Choroid plexus epithelial cell (primary cell): Measurements from ENCODE around the gene RALB.

Source experiments
- DNase-seq: peaks from one replicate; pipeline ENCODE4 v3.0.0-alpha.2; 2010; ENCODE audit warnings: low read depth
- H3K4me3 ChIP-seq: 2 replicates; pipeline ENCODE4 v1.5.1; 2011; ENCODE audit warnings: low read depth, mild to moderate bottlenecking, control low read depth, low read length, moderate library complexity
- TF ChIP-seq, protein P1 (sequence below): conservative IDR thresholded peaks from 2 replicates; pipeline ENCODE4 v1.5.1; 2011; ENCODE audit warnings: low read depth, mild to moderate bottlenecking, control low read depth, inconsistent platforms, low read length, moderate library complexity

The RALB gene

DNA sequence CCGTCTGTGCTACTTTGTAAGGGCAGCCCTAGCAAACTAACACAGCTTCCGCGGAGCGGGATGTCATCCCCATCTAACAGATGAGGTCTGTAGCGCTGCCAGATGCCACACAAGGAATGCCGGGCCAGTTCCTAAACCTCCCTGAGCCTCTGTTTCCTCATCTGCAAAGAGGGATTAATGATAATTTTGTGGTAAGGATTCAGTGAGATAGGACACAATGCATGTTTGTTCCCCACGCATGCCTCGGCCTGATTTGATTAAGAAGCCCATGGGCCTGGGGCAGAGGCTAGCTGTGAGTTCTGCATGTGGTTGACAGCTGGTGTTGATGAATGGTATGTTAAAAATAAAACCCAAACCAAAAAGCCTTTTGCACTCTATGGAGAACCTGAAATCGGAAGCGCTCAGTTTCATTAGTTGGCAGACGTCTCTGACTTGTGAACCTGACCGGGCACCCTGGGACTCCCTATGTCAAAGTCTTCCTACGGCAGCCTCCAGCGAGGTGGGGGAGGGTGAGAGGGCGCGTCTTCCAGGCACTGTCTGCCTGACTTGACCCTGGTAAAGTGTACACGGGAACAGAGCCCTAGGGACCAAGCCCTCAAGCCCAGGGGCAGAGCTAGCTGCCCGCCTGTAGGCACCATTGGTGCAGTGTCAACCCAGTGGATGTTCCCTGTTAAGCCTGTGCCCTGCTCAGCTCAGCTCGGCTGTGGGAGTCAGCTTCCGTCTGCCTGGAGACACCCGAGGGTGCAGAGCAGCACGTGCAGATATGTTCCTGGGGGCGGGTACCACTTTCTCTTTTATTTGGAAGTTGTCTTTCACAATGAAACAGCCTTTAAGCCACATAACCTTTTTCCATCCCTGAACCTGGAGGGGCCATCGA, 78.5 kb downstream of the RALB start:
- H3K4me3 ChIP-seq = no peak overlapping the region
- DNase-seq = no peak
- TF ChIP-seq, protein P1, sequence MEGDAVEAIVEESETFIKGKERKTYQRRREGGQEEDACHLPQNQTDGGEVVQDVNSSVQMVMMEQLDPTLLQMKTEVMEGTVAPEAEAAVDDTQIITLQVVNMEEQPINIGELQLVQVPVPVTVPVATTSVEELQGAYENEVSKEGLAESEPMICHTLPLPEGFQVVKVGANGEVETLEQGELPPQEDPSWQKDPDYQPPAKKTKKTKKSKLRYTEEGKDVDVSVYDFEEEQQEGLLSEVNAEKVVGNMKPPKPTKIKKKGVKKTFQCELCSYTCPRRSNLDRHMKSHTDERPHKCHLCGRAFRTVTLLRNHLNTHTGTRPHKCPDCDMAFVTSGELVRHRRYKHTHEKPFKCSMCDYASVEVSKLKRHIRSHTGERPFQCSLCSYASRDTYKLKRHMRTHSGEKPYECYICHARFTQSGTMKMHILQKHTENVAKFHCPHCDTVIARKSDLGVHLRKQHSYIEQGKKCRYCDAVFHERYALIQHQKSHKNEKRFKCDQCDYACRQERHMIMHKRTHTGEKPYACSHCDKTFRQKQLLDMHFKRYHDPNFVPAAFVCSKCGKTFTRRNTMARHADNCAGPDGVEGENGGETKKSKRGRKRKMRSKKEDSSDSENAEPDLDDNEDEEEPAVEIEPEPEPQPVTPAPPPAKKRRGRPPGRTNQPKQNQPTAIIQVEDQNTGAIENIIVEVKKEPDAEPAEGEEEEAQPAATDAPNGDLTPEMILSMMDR = no peak

DNA sequence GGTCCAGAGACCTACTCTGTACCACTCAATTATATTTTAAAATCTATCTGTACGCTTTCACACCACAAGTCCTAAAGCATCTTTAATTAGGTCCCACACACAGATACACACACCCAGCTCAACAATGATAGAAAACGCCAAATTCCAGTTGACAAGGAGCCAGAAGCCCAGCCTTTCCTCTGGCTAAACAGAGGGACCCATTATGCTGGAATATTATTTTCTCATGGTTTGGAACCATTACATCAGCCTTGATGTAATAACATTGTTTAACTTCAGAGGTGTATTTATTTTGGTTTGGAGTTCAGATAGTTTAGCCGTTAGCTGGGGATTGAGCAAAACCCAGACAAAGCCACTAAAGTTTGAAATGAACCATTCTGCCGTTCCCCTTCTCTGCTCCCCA, 79.3 kb downstream of the RALB start:
- TF ChIP-seq, protein P1 = no peak
- no peak overlapping the region for H3K4me3 ChIP-seq
- no peak for DNase-seq

DNA sequence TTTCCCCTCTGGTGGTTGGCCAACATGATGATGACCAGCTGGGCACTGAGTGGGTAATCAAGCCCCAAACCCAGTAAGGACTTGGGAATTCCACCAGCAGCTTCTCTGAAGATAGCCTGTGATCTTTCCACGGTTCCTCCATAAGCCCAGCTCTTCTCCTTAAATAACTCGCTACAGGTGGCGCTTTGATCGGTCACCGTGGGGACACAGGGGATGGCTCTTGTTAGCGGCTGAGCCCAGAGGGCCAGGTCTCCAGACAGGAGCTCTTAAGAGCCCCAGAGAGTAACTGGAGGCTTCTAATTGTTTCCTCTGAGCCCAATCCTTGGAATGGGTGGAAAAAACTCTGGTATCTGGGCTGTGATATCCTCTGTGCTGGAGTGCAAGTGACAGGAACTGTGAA, 79.7 kb downstream of the RALB start:
- no peak overlapping the region for H3K4me3 ChIP-seq
- no peak for DNase-seq
- TF ChIP-seq, protein P1 = no peak

DNA sequence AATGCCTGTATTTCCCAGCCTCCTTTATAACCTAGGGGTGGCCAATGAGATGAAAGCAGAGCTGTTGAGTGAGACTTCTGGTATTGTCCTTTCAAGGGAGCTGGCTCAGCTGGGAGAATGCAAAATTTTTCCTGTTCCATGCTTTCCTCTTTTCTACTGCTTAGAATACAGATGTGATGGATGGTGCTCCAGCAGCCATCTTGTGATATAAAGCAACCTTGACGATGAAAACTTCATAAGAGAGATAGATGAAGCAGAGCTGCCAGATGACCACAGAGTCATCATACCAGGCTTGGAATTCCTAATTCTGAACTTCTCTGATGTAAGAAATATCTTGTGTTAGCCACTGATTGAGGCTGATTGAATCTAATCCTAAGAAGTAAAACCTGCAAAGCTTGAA, 81.4 kb downstream of the RALB start:
- no peak overlapping the region for H3K4me3 ChIP-seq
- TF ChIP-seq, protein P1 = no peak
- no peak for DNase-seq

DNA sequence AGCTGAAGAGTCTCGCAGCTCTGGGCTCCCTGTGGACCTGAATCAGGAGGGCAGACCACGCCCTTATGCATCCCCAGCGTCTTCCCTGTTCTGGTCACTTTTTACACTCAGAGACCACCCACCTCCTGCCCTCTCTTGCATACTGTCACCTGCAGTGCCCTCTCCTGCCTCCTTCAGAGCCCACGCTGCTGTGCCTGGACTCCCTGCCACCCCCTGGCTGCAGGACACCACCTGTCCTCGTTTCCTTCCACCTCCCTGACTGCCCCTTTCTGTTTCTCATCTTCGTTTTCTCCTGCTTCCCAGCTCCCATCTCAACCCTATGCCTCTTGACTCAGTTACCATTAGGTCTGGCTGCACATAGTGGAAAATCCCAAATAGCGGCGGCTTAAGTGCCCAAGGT, 84.1 kb downstream of the RALB start:
- H3K4me3 ChIP-seq = no peak overlapping the region
- TF ChIP-seq, protein P1 = no peak
- DNase-seq = no peak

DNA sequence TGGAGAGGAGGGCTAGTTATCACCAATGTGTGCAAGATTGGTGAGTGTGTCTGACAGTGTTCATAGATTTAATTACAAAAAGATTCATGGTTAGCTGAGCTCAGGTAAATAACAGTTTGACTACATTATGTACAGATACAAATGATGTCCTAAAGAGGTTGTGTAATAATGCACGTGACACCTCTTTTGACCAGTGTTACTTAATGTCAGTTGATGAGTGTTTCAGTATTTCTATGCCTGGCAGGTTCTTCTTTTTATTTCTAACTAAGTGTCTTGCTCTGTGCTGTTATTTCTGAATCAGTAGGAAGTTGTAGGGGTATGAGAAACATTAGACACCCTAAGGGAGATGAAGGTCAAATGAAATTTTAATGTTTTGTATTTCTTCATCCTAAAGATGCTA, 85.4 kb downstream of the RALB start:
- TF ChIP-seq, protein P1 = no peak
- DNase-seq = no peak
- H3K4me3 ChIP-seq = no peak overlapping the region

DNA sequence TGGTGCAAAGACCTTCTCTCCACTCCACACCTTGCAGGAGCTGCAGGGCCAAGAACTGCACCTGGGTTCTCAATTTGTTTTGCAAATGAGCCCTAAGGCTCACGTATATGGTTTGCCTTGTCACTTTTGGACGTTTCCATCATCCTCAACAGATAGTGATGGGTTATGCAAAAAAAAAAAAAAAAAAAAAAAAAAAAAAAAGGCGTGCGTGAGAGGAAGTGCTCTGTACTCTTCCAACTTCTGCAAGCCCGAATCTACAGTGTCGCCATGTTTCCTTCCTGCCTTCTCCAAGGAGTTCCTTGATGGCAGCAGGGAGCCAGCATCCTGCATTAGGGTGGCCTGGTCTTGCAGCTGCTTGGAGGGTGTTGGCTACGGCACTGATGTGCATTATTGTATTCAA, 89.3 kb downstream of the RALB start:
- no peak overlapping the region for H3K4me3 ChIP-seq
- TF ChIP-seq, protein P1 = no peak
- no peak for DNase-seq
